Epithelial cell of proximal tubule (primary cell): ENCODE data around the gene FXYD6. TPM values are rescaled to one million over a fixed set of nuclear protein-coding genes. Genes with fewer than 3 reads are reported as not detected.
"Not testable (repeated sequence)": the region's sequence is repeated elsewhere in the genome, so short reads cannot be mapped to it uniquely, and the experiment has no call there.

Source experiments
- DNase-seq: peaks from one replicate; pipeline ENCODE4 v3.0.0-alpha.2; 2011; ENCODE audit warnings: low read depth
- H3K4me3 ChIP-seq: 2 replicates; pipeline ENCODE4 v1.5.1; 2011; ENCODE audit warnings: low read depth, mild to moderate bottlenecking, low read length
- CTCF ChIP-seq: conservative IDR thresholded peaks from 2 replicates; pipeline ENCODE4 v1.5.1; 2012; ENCODE audit warnings: low read depth, mild to moderate bottlenecking, low read length
- total RNA-seq: library from RNA; depleted of rRNA; stranded (reverse); fragments of >200 nt; gene quantifications from 2 replicates; pipeline ENCODE4 v1.2.3, GENCODE V29; 2015

The FXYD6 gene
- total RNA-seq, 1 donor from 2014 or later = 71.2 TPM

- H3K4me3 ChIP-seq = no peak overlapping the region
- TF ChIP-seq CTCF = no peak
- DNase-seq = no peak
These were observed 6.1 kb downstream of the FXYD6 start for GRCh38 chr11:117870103-117870952.

- DNase-seq = no peak
- no peak for TF ChIP-seq CTCF
- no peak overlapping the region for H3K4me3 ChIP-seq
These were observed 6.9 kb downstream of the FXYD6 start for GRCh38 chr11:117869604-117870003.

DNA sequence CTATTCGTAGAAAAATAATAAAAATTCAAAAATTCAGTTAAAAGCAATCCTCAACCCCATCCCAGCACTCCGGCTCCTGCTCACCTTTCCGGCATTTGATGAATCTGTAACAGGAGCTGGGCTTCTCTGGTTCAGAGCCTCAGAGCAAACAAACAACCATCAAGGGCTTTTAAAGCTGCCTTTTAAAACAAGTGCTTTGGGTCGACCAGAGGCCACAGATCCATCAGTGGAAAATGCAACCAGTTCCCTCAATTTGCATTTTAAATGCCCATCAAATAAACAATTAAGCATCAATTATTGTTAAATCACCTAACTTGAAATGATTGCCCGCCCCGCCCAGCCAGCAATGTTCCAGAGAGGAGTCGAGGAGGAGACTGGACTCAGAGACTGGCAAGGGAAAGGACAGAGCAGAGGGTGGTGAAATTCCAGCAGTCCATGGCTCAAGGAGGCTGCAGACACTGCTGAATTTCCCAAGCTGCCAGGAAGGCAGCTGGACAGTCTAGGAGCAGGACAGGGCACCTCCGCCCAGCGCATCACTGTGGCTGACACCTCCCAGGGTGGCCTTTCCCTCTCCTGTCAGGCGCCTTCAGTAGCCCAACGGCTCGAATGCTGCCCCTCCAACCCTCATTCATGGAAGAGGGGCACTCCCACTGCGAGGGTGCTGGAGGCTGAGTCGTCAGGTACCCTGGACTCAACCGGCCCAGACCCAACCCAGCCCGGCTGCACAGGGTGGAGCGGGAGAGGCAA, 7.5 kb downstream of the FXYD6 start:
- no peak for TF ChIP-seq CTCF
- H3K4me3 ChIP-seq = no peak overlapping the region
- DNase-seq = no peak

DNA sequence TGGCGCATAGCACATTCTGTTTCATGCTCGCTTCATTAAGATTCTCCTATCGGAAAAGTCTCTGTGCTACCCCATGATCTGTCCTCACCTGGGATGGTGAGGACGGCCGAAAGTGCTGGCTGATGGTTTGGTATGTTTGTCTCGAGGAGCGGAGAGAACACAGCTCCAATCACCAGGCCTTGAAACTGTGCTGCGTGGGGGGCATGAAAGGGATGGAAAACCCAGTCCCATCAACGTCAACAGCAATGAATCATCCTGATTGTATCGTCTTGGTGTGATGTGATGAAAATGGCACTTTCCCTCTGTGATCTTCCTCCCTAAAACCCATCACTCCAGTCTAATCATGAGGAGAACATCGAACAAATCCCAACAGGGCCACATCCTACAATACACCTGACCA, 8.4 kb downstream of the FXYD6 start:
- TF ChIP-seq CTCF = no peak
- no peak for DNase-seq
- no peak overlapping the region for H3K4me3 ChIP-seq

GRCh38 chr11:117866526-117866925, 9.9 kb downstream of the FXYD6 start:
- TF ChIP-seq CTCF = no peak
- no peak for DNase-seq
- H3K4me3 ChIP-seq = no peak overlapping the region

GRCh38 chr11:117865546-117865945, 10.9 kb downstream of the FXYD6 start:
- not testable (repeated sequence) for DNase-seq, H3K4me3 ChIP-seq

DNA sequence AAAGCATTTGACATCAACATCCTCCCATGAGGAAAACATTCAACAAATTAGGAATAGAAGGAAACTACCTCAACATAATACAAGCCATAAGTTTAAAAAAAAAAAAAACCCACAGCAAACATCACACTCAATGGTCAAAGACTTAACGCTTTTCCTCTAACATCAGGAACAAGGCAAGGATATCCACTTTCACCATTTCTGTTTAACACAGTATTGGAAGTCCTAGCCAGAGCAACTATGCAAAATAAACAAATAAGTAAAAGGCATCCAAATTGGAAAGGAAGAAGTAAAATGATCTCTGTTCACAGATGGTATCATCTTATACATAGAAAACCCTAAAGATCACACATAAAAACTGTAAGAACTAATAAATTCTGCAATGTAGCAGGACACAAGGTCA, 13.1 kb downstream of the FXYD6 start:
- no peak overlapping the region for H3K4me3 ChIP-seq
- no peak for TF ChIP-seq CTCF
- no peak for DNase-seq
